SK-N-SH treated with all-trans-retinoic acid at 6 μM for 48 hours (cell line): ENCODE data around the gene TMEM181.
"Not testable (repeated sequence)": the region's sequence is repeated elsewhere in the genome, so short reads cannot be mapped to it uniquely, and the experiment has no call there.

Experiments used
- ATAC-seq: fragments of 200-7000 bp; cut with Tn5 transposase; 3 replicates; pipeline ENCODE4 v1.9.1; 2020; ENCODE audit warnings: mild to moderate bottlenecking, moderate library complexity
- ARNTL ChIP-seq: fragments of 450-650 bp; formaldehyde crosslinking; IDR thresholded peaks from 2 replicates; pipeline ENCODE4 v1.5.0; 2020; ENCODE audit warnings: low read depth, mild to moderate bottlenecking, moderate library complexity, borderline replicate concordance
- BACH2 ChIP-seq: fragments of 250-450 bp; sonication (Bioruptor Pico); IDR thresholded peaks from 2 replicates; pipeline ENCODE4 v1.9.0; 2021; ENCODE audit warnings: mild to moderate bottlenecking, borderline replicate concordance
- CREB5 ChIP-seq: fragments of 250-450 bp; sonication (Bioruptor Pico); IDR thresholded peaks from 2 replicates; pipeline ENCODE4 v1.5.1; 2020; ENCODE audit warnings: low read depth, mild to moderate bottlenecking, moderate library complexity
- ESRRG ChIP-seq: fragments of 250-450 bp; sonication (Bioruptor Pico); IDR thresholded peaks from 2 replicates; pipeline ENCODE4 v1.6.1; 2021; ENCODE audit warnings: mild to moderate bottlenecking
- ISL1 ChIP-seq: fragments of 250-450 bp; sonication (Bioruptor Pico); IDR thresholded peaks from 2 replicates; pipeline ENCODE4 v2.1.2; 2022; ENCODE audit warnings: mild to moderate bottlenecking, moderate library complexity
- PATZ1 ChIP-seq: fragments of 250-450 bp; sonication (Bioruptor Pico); IDR thresholded peaks from 2 replicates; pipeline ENCODE4 v1.8.0; 2020; ENCODE audit warnings: mild to moderate bottlenecking, moderate library complexity, borderline replicate concordance
- PPARA ChIP-seq: fragments of 250-450 bp; sonication (Bioruptor Pico); IDR thresholded peaks from 2 replicates; pipeline ENCODE4 v1.5.0; 2020; ENCODE audit warnings: mild to moderate bottlenecking, borderline replicate concordance
- SNAI2 ChIP-seq: fragments of 250-450 bp; sonication (Bioruptor Pico); IDR thresholded peaks from 2 replicates; pipeline ENCODE4 v1.5.0; 2020; ENCODE audit warnings: mild to moderate bottlenecking, moderate library complexity
- TCF4 ChIP-seq: fragments of 250-450 bp; sonication (Bioruptor Pico); IDR thresholded peaks from 2 replicates; pipeline ENCODE4 v1.8.0; 2021; ENCODE audit warnings: mild to moderate bottlenecking, moderate library complexity, borderline replicate concordance
- ZC3H10 ChIP-seq: fragments of 250-450 bp; sonication (Bioruptor Pico); IDR thresholded peaks from 2 replicates; pipeline ENCODE4 v1.5.1; 2021; ENCODE audit warnings: mild to moderate bottlenecking, moderate library complexity
- ZFP30 ChIP-seq: fragments of 450-650 bp; formaldehyde crosslinking; IDR thresholded peaks from 2 replicates; pipeline ENCODE4 v1.5.0; 2022; ENCODE audit warnings: mild to moderate bottlenecking, moderate library complexity
- ZNF565 ChIP-seq: fragments of 450-650 bp; formaldehyde crosslinking; conservative IDR thresholded peaks from 2 replicates; pipeline ENCODE4 v1.5.0; 2020; ENCODE audit warnings: low read depth, mild to moderate bottlenecking, moderate library complexity
- ZNF70 ChIP-seq: fragments of 450-650 bp; formaldehyde crosslinking; IDR thresholded peaks from 2 replicates; pipeline ENCODE4 v1.5.0; 2020; ENCODE audit warnings: mild to moderate bottlenecking, moderate library complexity
- ZNF8 ChIP-seq: fragments of 450-650 bp; formaldehyde crosslinking; IDR thresholded peaks from 2 replicates; pipeline ENCODE4 v1.5.0; 2020; ENCODE audit warnings: mild to moderate bottlenecking, moderate library complexity
- TF ChIP-seq, protein P1 (sequence below): fragments of 250-450 bp; sonication (Bioruptor Pico); IDR thresholded peaks from 2 replicates; pipeline ENCODE4 v1.8.0; 2021; ENCODE audit warnings: low read depth, mild to moderate bottlenecking, moderate library complexity, borderline replicate concordance
- TF ChIP-seq, protein P2 (sequence below): fragments of 250-450 bp; sonication (Bioruptor Pico); IDR thresholded peaks from 2 replicates; pipeline ENCODE4 v1.5.0; 2020; ENCODE audit warnings: mild to moderate bottlenecking, moderate library complexity

Gene TMEM181

GRCh38 chr6:158649289-158650143, 89.6 kb downstream of the TMEM181 start, which contains the start of gene SYTL3:
Gene SYTL3 (plus strand): TSS chr6:158650054. CDS start chr6:158663269, 13,215 bp downstream.
- TF ChIP-seq, protein P1, sequence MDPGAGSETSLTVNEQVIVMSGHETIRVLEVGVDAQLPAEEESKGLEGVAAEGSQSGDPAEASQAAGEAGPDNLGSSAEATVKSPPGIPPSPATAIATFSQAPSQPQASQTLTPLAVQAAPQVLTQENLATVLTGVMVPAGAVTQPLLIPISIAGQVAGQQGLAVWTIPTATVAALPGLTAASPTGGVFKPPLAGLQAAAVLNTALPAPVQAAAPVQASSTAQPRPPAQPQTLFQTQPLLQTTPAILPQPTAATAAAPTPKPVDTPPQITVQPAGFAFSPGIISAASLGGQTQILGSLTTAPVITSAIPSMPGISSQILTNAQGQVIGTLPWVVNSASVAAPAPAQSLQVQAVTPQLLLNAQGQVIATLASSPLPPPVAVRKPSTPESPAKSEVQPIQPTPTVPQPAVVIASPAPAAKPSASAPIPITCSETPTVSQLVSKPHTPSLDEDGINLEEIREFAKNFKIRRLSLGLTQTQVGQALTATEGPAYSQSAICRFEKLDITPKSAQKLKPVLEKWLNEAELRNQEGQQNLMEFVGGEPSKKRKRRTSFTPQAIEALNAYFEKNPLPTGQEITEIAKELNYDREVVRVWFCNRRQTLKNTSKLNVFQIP (CRISPR knock-in tag) = no peak
- no peak for TF ChIP-seq PPARA (CRISPR knock-in tag)
- TF ChIP-seq ZFP30 (CRISPR knock-in tag) = no peak
- TF ChIP-seq TCF4 (CRISPR knock-in tag) = no peak
- TF ChIP-seq ZNF565 (CRISPR knock-in tag) = no peak
- TF ChIP-seq ESRRG (CRISPR knock-in tag) = no peak
- TF ChIP-seq ARNTL (CRISPR knock-in tag) = no peak
- TF ChIP-seq PATZ1 (CRISPR knock-in tag) = no peak
- no peak for TF ChIP-seq BACH2
- no peak for TF ChIP-seq CREB5 (CRISPR knock-in tag)
- TF ChIP-seq ISL1 = no peak
- no peak for ATAC-seq

DNA sequence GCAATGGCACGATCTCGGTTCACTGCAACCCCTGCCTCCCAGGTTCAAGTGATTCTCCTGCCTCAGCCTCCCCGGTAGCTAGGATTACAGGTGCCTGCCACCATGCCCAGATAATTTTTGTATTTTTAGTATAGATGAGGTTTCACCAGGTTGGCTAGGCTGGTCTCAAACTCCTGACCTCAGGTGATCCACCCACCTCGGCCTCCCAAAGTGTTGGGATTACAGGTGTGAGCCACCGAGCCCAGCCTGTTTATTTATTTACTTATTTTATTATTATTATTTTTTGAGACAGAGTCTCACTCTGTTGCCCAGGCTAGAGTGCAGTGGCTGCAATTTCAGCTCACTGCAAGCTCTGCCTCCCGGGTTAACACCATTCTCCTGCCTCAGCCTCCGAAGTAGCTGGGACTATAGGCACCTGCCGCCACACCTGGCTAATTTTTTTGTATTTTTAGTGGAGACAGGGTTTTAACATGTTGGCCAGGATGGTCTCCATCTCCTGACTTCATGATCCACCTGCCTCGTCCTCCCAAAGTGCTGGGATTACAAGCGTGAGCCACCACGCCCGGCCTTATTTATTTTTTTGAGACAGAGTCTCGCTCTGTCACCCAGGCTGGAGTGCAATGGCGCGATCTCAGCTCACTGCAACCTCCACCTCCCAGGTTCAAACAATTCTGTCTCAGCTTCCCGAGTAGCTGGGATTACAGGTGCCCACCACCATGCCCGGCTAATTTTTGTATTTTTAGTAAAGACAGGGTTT, 92.3 kb downstream of the TMEM181 start:
- not testable (repeated sequence) for ATAC-seq

DNA sequence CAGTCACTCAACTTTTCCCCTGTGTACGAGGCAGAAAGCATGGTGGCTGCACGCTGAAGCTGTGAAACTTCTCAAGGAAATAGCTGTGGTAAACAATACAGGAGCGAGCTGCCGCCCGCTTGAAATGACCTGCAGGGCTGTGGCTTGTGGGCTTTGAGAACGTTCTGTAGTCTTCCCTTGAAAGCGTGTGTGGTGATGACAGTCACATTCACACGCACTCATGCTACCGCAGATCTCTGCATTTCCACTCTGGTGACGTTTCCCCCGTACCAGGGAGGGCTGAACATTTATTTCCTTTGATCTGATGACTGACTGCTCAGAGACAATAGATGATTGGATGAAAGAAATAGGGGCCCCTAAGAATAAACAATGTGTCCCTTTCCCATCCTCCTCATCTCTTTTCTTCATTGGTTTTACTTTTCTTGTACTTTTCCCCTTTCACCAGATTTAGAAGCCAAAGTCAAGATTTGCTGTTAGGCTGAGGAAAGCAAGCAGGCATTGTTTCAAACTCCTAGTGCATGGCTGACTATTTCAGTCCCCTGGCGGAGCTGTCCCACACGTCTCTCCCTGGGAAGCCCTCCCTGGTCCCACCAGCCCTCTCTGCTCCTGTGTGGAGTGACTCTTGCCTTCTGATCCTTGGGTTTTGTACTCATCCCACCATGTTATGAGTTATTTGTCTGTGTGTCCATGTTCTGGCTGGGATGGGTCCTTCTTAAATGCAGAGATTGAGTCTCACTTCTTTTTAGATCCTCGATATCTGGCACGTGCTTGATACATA, 93.9 kb downstream of the TMEM181 start:
- TF ChIP-seq BACH2 (no peak), ZC3H10 (CRISPR knock-in tag) (no peak), ZNF70 (CRISPR knock-in tag) (no peak), ZNF8 (CRISPR knock-in tag) (no peak), PATZ1 (CRISPR knock-in tag) (no peak), SNAI2 (CRISPR knock-in tag) (no peak), ISL1 (no peak), PPARA (CRISPR knock-in tag) (no peak)
- TF ChIP-seq, protein P2, sequence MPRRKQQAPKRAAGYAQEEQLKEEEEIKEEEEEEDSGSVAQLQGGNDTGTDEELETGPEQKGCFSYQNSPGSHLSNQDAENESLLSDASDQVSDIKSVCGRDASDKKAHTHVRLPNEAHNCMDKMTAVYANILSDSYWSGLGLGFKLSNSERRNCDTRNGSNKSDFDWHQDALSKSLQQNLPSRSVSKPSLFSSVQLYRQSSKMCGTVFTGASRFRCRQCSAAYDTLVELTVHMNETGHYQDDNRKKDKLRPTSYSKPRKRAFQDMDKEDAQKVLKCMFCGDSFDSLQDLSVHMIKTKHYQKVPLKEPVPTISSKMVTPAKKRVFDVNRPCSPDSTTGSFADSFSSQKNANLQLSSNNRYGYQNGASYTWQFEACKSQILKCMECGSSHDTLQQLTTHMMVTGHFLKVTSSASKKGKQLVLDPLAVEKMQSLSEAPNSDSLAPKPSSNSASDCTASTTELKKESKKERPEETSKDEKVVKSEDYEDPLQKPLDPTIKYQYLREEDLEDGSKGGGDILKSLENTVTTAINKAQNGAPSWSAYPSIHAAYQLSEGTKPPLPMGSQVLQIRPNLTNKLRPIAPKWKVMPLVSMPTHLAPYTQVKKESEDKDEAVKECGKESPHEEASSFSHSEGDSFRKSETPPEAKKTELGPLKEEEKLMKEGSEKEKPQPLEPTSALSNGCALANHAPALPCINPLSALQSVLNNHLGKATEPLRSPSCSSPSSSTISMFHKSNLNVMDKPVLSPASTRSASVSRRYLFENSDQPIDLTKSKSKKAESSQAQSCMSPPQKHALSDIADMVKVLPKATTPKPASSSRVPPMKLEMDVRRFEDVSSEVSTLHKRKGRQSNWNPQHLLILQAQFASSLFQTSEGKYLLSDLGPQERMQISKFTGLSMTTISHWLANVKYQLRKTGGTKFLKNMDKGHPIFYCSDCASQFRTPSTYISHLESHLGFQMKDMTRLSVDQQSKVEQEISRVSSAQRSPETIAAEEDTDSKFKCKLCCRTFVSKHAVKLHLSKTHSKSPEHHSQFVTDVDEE (CRISPR knock-in tag) = no peak
- TF ChIP-seq, protein P1 (CRISPR knock-in tag) = no peak
- ATAC-seq = no peak
